ENCODE measurements around the gene VIPR2.
"Not testable (repeated sequence)": the region's sequence is repeated elsewhere in the genome, so short reads cannot be mapped to it uniquely, and the experiment has no call there.

VIPR2 gene

DNA sequence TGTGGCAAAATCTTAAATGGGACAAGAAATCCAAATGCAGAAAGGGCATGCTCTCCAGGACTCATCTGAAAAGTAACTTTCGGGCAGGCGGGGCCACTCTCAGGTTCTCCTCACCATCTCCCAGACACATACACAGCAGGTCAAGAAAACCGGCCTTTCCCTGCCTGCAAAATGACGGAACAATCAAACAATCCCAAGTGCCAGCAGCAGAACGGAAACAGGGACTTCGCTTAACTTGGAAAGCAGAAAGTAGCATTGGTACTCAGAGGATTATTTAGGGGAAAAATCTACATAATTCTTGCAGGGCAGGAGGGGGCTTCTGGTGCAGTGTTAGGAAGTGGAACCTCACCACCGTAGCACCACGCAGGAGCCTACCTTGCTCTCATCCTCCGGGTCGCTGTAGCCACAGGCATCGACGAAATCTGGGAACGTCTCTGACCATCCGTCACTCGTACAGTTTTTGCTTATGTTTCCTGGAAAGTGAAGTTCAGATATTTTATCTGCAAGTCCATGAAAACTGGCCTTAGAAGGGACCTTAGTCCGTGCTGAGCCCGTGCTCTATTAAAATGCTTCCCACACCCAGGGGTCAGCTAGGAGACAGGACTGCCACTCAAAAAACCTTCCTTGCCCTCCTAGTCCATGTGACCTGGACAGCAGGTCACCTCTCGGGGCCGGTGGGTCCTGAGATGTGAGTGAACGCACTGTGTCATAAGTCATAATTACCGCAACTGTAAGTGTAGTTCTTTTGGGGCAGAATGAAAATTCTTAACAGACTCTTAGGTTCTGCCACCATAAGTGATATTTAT is 41.1 kb downstream of the VIPR2 start:
- DNase-seq = no peak

DNA sequence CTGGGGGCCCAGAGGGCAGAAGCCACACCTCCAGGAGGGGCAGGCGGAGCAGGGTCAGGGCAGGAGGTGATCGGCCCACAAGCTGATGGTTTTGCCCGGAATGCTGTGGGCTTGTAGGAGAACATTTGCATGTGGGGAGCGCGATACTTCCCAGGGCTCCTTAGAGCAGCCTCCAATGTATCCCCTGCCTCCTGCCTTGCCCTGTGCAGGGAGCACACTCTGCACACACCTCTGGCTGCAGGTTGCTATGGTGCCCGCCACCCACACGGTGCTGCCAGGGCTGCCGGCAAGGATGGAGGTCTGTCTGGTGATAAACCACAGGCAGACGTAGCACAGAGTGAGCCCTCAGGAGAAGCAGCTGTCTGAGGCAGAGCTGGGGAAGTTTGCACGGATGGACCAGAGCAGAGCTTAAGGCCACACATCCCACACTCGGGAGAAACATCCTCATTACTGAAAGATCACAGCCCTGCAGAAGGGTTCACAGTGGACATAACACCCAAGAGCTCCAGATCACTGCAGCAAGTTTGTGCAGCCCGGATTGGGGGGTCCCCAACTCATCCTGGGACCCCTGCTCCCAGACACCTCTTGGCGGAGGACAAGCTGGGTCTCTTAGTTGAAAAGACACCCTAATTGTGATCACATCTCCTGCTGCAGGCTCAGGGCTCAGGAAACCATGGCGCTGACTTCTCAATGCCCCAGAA is 41.8 kb downstream of the VIPR2 start:
- DNase-seq = no peak

GRCh38 chr7:159101661-159102091 is 43.0 kb downstream of the VIPR2 start:
- DNase-seq = not testable (repeated sequence)

- not testable (repeated sequence) for DNase-seq
These were observed 43.6 kb downstream of the VIPR2 start for GRCh38 chr7:159101083-159101395.

DNA sequence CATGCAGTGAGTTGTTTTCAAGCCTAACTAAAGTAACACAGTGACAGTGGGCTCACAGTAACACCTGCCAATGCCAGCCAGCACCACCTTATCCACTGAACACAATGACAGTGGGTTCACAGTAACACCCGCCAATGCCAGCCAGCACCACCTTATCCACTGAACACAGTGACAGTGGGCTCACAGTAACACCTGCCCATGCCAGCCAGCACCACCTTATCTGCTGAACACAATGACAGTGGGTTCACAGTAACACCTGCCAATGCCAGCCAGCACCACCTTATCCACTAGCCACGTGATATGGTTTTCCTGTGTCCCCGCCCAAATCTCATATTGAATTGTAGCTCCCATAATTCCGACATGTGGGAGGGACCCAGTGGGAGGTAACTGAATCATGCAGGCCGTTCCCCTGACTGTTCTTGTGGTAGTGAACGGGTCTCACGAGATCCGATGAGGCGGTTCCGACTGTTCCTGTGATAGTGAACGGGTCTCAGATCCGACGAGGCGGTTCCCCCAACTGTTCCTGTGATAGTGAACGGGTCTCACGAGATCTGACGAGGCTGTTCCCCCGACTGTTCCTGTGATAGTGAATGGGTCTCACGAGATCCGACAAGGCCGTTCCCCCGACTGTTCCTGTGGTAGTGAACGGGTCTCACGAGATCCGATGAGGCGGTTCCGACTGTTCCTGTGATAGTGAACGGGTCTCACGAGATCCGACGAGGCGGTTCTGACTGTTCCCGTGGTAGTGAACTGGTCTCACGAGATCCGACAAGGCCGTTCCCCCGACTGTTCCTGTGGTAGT is 44.2 kb downstream of the VIPR2 start:
- not testable (repeated sequence) for DNase-seq

DNA sequence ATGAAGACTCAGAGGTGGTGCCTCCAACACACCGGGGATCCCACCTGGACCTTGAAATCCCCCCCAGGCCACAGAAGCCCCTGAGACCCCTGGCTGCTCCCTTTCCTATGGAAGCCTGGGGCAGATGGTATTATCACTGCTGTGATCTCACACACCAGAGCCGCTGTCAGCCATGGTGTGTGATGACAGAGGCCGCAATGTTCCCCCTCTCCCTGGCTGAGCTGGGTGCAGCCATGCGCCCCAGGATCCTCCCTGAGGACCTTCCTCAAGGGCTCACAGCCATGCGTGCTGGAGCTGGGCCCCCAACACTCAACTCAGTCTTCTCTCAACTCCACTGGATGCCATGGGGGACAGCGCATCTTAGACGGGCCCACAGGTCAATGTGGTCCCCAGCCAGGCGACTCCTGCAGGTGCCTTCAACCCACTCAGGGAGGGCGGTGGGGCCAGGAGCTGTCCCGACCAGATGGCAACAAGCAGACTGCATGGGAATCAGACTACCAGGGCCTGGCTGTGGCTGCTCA is 44.9 kb downstream of the VIPR2 start:
- DNase-seq = no peak

DNA sequence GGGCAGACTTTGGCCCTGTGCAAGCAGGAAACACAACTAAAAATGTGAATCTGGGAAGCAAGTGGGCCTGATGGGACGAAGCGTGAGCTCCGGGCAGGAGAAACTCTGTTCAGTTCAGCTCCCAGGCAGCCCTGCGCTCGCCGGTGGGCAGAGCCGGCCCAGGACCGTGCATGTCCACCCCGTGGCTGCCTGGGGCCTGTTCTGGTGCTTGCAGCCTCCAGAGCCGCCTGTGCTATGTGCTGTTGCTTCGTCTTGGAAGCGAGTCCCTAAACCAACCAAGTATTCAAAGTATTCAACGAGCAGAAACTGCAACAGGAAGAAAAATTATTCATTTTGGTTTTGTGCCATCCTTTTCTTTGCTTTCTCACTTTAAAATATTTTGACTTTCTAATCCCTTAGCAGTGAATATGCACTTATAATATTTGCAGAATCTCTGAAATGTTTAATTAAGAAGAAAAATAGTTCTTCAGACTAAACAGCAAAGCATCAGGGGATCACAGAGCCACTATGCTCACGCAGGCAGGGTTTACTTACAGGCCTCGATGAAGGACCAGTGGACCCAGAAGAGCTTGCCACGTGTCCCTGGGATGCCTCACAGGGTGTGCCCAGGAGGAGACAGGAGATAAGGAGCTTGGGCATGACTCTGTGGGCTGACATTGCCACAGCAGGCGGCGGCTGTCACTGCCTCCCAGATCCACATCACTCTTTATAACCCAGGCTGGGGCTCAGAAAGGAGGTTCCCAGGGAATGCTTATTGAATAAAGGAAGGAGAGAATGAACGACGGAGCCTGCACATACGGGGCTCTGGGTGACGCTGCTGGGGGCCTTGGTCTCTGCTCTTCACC is 45.6 kb downstream of the VIPR2 start:
- DNase-seq = no peak

GRCh38 chr7:159098424-159098786 is 46.3 kb downstream of the VIPR2 start:
- DNase-seq = no peak

DNA sequence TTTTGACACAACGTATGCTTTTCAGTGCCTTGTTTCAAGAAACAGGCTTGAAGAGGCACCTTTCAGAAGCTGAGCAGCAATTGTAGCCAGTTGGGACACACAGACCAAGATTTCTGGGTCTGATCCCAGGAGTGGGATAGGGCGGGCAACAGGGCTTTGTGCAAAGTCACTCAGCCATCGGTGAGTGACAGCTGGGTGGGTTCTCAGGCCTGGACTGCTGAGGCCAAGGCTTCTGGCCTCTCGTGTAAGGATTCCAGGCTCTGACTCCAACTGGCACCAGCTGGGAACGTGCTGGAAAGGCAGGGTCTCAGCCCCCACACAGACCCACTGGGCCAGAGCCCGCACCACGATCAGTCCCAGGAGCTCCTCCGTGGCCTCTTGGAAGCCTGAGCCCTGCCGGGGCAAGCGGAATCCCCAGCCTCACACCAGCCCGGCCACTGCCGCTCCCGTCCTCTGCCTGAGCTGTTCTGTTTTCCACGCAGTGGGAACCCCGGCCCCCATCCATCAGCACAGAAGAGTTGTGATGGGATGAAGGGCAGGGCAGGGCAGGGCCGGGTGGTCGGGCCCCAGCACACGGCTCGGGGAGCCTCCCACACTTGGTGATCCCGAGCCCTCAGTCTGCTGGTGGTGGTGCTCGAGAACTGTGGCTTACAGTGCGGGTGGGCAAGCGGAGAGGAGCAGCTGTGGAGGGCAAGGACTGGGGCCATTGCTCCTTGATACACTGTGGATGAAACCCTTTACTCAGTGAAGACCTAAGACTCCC is 46.8 kb downstream of the VIPR2 start:
- peak; percentile 11 for DNase-seq

DNA sequence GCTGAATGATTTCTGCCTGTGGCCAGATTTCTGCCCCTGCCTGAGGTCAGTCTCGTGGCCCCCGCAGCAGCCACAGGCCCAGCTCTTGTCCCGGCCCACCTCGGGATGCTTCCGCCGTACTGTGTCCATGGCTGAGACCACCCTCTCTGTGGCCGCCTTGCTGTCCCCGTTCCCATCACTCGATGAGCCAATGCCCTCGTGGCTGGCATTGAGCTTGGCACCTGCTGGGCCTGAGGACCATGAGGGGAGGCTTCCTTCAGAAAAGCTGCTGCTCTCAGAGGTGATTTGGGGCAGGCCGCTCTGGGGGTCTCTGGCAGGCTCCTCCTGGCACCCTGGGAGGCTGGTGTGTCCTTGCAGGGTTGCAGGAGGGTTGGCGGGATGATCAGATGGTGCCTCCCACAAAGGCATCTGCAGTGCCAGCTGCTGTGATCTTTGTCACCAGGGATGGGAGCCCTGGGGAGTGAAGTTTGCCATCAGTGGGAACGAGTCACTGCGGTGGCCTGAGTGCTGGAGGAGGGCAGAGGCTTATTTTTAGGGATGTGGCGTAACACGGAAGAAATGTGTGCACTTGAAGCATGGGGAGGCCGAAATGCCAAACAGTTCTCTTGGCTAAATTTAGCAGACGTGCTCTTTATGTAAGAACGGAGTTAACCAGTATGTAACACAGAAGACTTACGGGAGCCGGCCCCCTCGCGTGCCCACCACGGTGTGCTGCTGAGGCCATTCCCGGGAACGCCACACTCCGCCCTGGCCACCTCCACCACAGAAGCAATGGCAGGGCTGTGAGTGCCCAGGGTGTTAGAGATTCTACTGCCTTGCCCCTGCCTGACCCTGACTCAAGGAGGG is 47.7 kb downstream of the VIPR2 start:
- DNase-seq = no peak

- DNase-seq = no peak
These were observed 48.7 kb downstream of the VIPR2 start for GRCh38 chr7:159095979-159096411.

GRCh38 chr7:159094919-159095915 is 49.5 kb downstream of the VIPR2 start:
- no peak for DNase-seq

DNA sequence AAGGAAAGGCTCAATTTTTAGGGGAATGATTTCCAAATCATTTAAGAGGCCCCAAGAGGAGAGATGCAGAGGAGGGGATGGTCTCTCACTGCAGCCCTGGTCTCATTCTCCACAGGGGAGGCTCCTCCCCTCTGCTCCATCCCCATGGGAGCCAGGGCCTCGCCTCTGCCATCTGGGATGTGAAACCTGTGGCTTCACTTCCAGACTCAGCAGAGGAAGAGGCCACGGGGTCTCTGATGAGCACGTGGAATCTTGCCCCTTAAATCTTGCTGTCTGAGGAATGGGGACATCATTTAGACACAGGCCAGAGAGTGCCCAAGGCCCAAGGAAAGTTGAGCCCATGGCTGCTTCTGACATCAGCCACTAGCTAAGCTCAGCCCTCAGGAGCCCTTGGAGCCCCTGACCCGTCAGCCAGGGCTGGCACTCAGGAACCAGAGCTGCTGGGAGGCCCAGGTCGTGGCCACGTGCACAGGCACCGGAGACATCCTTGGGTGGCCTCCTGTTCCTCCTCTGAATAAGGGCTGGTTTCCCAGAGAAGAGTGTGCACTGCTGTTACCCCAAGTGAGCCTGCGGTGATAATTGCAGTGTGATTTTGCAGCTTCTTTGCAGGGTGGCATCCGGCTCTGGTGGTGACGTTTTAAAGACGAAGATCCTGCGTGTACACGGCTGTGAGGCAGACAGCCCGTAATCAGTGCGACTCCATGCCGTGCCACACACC is 50.5 kb downstream of the VIPR2 start:
- no peak for DNase-seq

GRCh38 chr7:159093351-159093971 is 51.2 kb downstream of the VIPR2 start:
- no peak for DNase-seq

DNA sequence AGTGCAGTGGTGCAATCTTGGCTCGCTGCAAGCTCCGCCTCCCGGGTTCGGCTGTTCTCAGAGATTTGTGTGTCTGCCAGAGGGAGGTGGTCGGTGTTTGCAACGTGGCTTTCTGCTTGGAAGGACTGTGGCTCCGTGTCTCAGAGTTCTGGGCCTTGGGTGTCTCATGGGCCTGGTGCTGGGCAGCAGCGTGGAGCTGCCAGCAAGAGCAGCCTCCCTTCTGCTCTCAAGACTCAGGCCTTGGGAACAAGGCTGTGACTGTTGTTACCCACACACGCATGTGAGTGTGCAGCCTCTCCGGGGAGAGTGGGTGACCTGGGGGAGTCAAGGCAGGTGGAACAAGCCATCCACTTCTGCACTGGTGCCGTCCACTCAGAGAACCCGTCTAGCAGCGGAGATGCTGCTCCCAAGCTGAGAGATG is 52.0 kb downstream of the VIPR2 start:
- DNase-seq = no peak

- DNase-seq = no peak
These were observed 52.9 kb downstream of the VIPR2 start for GRCh38 chr7:159091480-159092475.

GRCh38 chr7:159091041-159091440 is 53.6 kb downstream of the VIPR2 start:
- DNase-seq = no peak

Measured in DMS 273 treated with DMSO at 0.1 percent for 48 hours (cell line).